HL-60 (cell line): ENCODE results near the gene HOXD4.

Source experiments
- DNase-seq, 2 experiments: peaks; one replicate each; pipeline ENCODE4 v3.0.0-alpha.2; 2010 to 2020; ENCODE audit warnings: low read depth in 1 of 2, low spot score in 1 of 2
- H3K27ac ChIP-seq: fragments of 250-450 bp; sonication (Bioruptor Pico); replicated peaks from 2 replicates; pipeline ENCODE4 v1.5.1; 2020; ENCODE audit warnings: mild to moderate bottlenecking, moderate library complexity
- H3K27me3 ChIP-seq: fragments of 250-450 bp; sonication (Bioruptor Pico); 2 replicates; pipeline ENCODE4 v1.5.1; 2021; ENCODE audit warnings: mild to moderate bottlenecking, moderate library complexity; ENCODE audit not compliant: insufficient read depth, poor library complexity, severe bottlenecking
- H3K4me3 ChIP-seq: replicated peaks from 2 replicates; pipeline ENCODE4 v1.5.1; 2011; ENCODE audit warnings: mild to moderate bottlenecking, control low read depth, low read length; ENCODE audit not compliant: insufficient read depth
- CTCF ChIP-seq: IDR thresholded peaks from one replicate; pipeline ENCODE4 v1.5.1; 2011; ENCODE audit warnings: low read length, control low read depth, inconsistent platforms; ENCODE audit not compliant: insufficient read depth
- GABPA ChIP-seq: IDR thresholded peaks from 2 replicates; pipeline ENCODE4 v1.6.1; 2012; ENCODE audit warnings: low read depth
- POLR2AphosphoS5 ChIP-seq: IDR thresholded peaks from 2 replicates; pipeline ENCODE4 v1.6.1; 2012; ENCODE audit warnings: low read depth
- REST ChIP-seq: IDR thresholded peaks from 2 replicates; pipeline ENCODE4 v1.6.1; 2012; ENCODE audit warnings: low read depth; ENCODE audit not compliant: insufficient replicate concordance
- SPI1 ChIP-seq: IDR thresholded peaks from 2 replicates; pipeline ENCODE4 v1.6.1; 2012; ENCODE audit warnings: low read depth, mild to moderate bottlenecking, borderline replicate concordance
- long read RNA-seq: library from polyadenylated mRNA; unstranded; transcript quantifications from one replicate; pipeline ENCODE4 v2.0.0, GENCODE V29; 2020

The HOXD4 gene
- long read RNA-seq, result 0 reads

GRCh38 chr2:176151442-176152287, at the start of gene HOXD4:
Gene HOXD4 (plus strand): TSS chr2:176151550. CDS start chr2:176151634, 84 bp downstream.
- H3K4me3 ChIP-seq, result no peak within 1 kb of the TSS
- TF ChIP-seq CTCF (no peak), GABPA (no peak), REST (no peak), POLR2AphosphoS5 (no peak), SPI1 (no peak)
- H3K27me3 ChIP-seq, result peaks cover 75% of the 10 kb centered on the region
- H3K27ac ChIP-seq, result no peak within 1 kb of the TSS
- no peak for DNase-seq

GRCh38 chr2:176101842-176102241, 49.5 kb upstream of the HOXD4 start:
- no peak for DNase-seq
- Histone ChIP-seq H3K27ac (no peak overlapping the region), H3K27me3 (peaks cover 82% of the 10 kb centered on the region), H3K4me3 (no peak overlapping the region)
- TF ChIP-seq REST, result no peak
- no peak for TF ChIP-seq GABPA
- no peak for TF ChIP-seq CTCF
- no peak for TF ChIP-seq POLR2AphosphoS5
- TF ChIP-seq SPI1, result no peak

- H3K27ac ChIP-seq, result no peak overlapping the region
- TF ChIP-seq REST, result no peak
- TF ChIP-seq SPI1, result no peak
- no peak for DNase-seq
- peaks cover 84% of the 10 kb centered on the region for H3K27me3 ChIP-seq
- no peak overlapping the region for H3K4me3 ChIP-seq
Measured at GRCh38 chr2:176102309-176102866, 49.0 kb upstream of the HOXD4 start.
